ENCODE measurements around the gene RHOT2. TPM values are rescaled to one million over a fixed set of nuclear protein-coding genes. Genes with fewer than 3 reads are reported as not detected.

Gene RHOT2
- total RNA-seq, 4 donors from 2014 or later: 29.1 to 99.7 (median 71.7) TPM

DNA sequence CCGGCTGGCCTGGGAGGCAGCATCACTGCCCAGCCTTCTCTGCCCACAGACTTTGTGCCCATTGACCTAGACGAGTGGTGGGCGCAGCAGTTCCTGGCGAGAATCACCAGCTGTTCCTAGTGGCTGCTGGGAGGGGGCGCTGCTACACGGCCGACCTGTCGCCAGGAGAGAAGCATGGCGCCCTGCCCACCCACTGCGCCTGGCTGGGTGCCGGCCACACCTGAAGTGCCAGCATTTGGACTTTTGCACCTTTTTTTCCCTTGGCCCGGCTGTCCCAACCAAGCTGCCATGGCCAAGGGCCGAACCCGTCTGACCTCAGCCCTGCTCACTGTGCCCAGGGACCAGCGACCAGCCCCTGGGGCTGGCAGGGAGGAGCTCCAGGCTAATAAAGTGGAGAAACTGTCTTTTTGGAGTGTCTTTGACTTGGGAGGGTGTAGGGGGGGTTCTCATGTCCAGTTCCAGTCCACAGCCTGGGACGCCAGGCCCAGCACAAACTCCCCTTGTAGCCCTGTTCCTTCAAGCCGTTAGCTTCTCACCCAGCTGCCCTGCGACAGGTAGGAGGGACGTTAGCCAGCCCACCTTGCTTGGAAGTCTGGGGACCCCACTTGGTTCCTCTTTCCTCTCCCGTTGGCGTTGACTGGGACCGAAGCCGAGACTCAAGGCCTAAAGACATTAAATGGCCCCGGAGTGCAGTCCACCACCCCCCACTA, 19.7 kb upstream of the RHOT2 start:
- DNase-seq: no peak
- Histone ChIP-seq H3K27me3 (no peaks in the 10 kb centered on the region), H3K27ac (peak overlapping the region; percentile 71 to 91), H3K4me3 (peak overlapping the region; percentile 40 to 75), H3K4me1 (peaks cover 0 to 26% of the 10 kb centered on the region in 2 donors), H3K9me3 (no peaks in the 10 kb centered on the region), H3K36me3 (no peaks in the 10 kb centered on the region)
- intact Hi-C loops (cut with DNase I; ENCODE audit: low total_unique reads): no loop called here
- TF ChIP-seq POLR2A (IDR thresholded peaks at IDR 0.05): no peak
- TF ChIP-seq, protein P1, sequence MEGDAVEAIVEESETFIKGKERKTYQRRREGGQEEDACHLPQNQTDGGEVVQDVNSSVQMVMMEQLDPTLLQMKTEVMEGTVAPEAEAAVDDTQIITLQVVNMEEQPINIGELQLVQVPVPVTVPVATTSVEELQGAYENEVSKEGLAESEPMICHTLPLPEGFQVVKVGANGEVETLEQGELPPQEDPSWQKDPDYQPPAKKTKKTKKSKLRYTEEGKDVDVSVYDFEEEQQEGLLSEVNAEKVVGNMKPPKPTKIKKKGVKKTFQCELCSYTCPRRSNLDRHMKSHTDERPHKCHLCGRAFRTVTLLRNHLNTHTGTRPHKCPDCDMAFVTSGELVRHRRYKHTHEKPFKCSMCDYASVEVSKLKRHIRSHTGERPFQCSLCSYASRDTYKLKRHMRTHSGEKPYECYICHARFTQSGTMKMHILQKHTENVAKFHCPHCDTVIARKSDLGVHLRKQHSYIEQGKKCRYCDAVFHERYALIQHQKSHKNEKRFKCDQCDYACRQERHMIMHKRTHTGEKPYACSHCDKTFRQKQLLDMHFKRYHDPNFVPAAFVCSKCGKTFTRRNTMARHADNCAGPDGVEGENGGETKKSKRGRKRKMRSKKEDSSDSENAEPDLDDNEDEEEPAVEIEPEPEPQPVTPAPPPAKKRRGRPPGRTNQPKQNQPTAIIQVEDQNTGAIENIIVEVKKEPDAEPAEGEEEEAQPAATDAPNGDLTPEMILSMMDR (IDR thresholded peaks at IDR 0.05): peak in 1 of 4 experiments; percentile 7

DNA sequence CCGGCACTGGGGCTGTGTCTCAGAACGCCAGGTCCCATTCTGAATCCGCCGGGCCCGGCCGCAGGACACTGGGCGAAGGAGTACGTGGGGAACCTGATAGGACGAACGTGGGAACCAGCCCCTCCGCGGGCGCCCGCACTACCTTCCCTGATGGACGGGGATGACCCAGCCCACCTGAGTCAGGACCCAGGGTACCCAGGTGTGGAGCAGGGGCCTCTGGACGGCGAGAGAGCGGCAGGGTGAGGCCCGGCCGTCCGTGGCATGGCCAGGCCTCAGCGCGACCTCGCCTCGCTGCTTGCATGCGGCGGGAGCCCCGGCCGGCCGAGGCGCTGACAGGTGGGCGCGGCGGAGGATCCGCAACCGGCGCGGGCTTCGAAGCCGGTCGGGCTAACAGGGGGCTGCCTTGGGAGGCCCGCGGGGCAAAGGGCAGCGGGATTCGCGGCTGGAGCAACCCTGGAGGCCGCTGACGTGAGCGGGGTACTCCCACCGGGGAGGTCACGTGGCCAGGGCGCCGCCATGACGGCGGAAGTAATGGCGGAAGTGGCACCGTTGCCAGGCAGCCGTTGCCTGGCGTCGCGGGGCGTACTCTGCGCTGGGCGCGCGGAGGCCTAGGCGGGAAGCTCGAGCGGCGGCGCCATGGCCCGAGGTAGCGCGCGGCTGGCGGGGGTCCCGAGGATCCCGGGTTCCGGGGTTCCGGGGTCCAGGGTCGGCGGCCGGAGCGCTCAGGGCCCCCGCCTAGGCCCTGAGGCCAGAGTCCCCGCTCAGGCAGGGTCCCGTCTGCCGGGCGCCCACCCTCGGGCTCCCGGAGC, 18.9 kb upstream of the RHOT2 start, which contains the start of gene WDR90:
TSS of gene WDR90 (plus strand) at position 585 of the 809 bp plus-strand sequence. CDS start at position 637, 52 bp downstream.
- no peaks in the 10 kb centered on the region for H3K27me3 ChIP-seq
- peaks cover 0 to 26% of the 10 kb centered on the region in 2 donors for H3K4me1 ChIP-seq
- peak; percentile 88 to 93 for DNase-seq
- no peaks in the 10 kb centered on the region for H3K36me3 ChIP-seq
- peak within 1 kb of the TSS; percentile 71 to 91 for H3K27ac ChIP-seq
- intact Hi-C loops (cut with DNase I; ENCODE audit: low total_unique reads): no loop called here
- H3K9me3 ChIP-seq: no peaks in the 10 kb centered on the region
- H3K4me3 ChIP-seq: peak within 1 kb of the TSS; percentile 40 to 75
- peak; percentile 48 to 76 for TF ChIP-seq POLR2A (IDR thresholded peaks at IDR 0.05)
- TF ChIP-seq, protein P1 (IDR thresholded peaks at IDR 0.05): peak in 1 of 4 experiments; percentile 47

DNA sequence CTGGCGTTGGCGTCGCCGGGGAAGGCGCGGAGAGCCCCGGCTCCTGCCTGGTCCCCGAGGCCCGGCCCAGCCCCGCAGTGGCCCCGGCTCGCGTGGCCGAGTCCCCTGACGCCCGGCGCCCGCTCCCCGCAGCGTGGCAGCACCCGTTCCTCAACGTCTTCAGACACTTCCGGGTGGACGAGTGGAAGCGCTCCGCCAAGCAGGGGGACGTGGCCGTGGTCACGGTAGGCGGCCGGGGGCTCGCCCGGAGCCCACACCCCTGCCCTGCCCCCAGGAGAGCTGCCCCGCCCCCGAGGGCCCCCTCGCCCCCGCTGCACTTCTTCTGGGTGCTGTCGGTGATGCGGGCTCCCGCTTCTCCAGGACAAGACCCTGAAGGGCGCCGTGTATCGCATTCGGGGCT, 18.3 kb upstream of the RHOT2 start:
- Histone ChIP-seq H3K4me3 (peak overlapping the region; percentile 40 to 75), H3K27me3 (no peaks in the 10 kb centered on the region), H3K9me3 (no peaks in the 10 kb centered on the region), H3K4me1 (peaks cover 0 to 26% of the 10 kb centered on the region in 2 donors), H3K27ac (peak overlapping the region; percentile 29 to 91), H3K36me3 (no peaks in the 10 kb centered on the region)
- TF ChIP-seq, protein P1 (IDR thresholded peaks at IDR 0.05): no peak
- no peak for TF ChIP-seq POLR2A (IDR thresholded peaks at IDR 0.05)
- DNase-seq: no peak
- intact Hi-C loops (cut with DNase I; ENCODE audit: low total_unique reads): no loop called here

DNA sequence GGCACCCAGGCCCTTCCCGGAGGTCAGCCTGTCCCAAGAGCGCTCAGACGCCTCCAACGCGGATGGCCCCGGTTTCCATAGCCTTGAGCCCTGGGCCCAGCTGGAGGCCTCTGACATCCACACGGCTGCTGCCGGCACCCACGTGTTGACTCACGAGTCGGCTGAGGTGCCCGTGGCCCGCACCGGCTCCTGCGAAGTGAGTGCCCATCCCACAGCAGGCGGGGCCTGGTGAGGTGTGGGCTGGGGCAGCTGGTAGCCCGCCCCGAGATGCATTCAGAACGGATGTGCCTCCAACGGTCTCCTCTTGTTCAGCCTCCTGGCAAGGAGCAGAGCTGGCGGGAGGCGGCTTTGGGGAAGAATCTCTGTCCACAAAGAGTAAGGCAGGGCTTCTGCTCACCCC, 16.1 kb upstream of the RHOT2 start:
- intact Hi-C loops (cut with DNase I; ENCODE audit: low total_unique reads): no loop called here
- no peaks in the 10 kb centered on the region for H3K9me3 ChIP-seq
- H3K27me3 ChIP-seq: no peaks in the 10 kb centered on the region
- DNase-seq: no peak
- no peaks in the 10 kb centered on the region for H3K36me3 ChIP-seq
- H3K4me1 ChIP-seq: peaks cover 0 to 26% of the 10 kb centered on the region in 2 donors
- TF ChIP-seq, protein P1 (IDR thresholded peaks at IDR 0.05): no peak
- no peak for TF ChIP-seq POLR2A (IDR thresholded peaks at IDR 0.05)
- no peak overlapping the region for H3K27ac ChIP-seq
- no peak overlapping the region for H3K4me3 ChIP-seq

Measured in uterus (tissue), 4 donors.